NB4 (cell line): ENCODE results near the gene ANKRD9.

Experiments used
- MYC ChIP-seq: IDR thresholded peaks from 2 replicates; pipeline ENCODE4 v1.6.1; 2011; ENCODE audit warnings: low read depth, low read length
- POLR2A ChIP-seq: IDR thresholded peaks from 2 replicates; pipeline ENCODE4 v1.6.1; 2011; ENCODE audit warnings: mild to moderate bottlenecking; ENCODE audit not compliant: insufficient read length; ENCODE audit errors: extremely low read depth
- TF ChIP-seq, protein P1 (sequence below): IDR thresholded peaks from one replicate; pipeline ENCODE4 v1.5.1; 2012; ENCODE audit warnings: low read depth, low read length

DNA sequence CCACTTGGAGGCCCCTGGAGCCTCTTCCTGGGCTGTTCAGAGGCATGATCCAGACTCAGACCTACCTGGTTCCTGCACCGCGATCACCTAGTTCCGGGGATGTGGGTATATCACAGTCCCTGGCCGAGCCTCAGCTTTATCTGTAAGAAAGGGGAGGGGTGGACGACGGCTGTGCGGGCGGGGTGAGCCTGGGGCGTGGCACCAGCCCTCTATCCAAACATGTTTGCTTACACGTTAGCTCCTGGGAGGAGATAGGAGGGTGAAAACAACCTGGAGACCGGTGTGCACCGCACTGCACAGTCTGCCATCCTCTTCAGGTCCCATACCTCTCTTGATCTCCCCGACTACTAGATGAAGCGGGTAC lies 1.2 kb downstream of the ANKRD9 start:
- TF ChIP-seq, protein P1, sequence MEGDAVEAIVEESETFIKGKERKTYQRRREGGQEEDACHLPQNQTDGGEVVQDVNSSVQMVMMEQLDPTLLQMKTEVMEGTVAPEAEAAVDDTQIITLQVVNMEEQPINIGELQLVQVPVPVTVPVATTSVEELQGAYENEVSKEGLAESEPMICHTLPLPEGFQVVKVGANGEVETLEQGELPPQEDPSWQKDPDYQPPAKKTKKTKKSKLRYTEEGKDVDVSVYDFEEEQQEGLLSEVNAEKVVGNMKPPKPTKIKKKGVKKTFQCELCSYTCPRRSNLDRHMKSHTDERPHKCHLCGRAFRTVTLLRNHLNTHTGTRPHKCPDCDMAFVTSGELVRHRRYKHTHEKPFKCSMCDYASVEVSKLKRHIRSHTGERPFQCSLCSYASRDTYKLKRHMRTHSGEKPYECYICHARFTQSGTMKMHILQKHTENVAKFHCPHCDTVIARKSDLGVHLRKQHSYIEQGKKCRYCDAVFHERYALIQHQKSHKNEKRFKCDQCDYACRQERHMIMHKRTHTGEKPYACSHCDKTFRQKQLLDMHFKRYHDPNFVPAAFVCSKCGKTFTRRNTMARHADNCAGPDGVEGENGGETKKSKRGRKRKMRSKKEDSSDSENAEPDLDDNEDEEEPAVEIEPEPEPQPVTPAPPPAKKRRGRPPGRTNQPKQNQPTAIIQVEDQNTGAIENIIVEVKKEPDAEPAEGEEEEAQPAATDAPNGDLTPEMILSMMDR = no peak
- no peak for TF ChIP-seq MYC
- no peak for TF ChIP-seq POLR2A
